Activated naive CD8-positive, alpha-beta T cell (primary cell): Measurements from ENCODE around the gene OSER1.
A peak's percentile ranks its signal among the peaks of the same experiment; 100 is the strongest.
"Not testable (repeated sequence)": the region's sequence is repeated elsewhere in the genome, so short reads cannot be mapped to it uniquely, and the experiment has no call there.

Experiments used
- H3K27ac Mint-ChIP-seq: one replicate; pipeline ENCODE4 v1.8.0; 2021; ENCODE audit warnings: mixed read lengths
- H3K27me3 Mint-ChIP-seq: one replicate; pipeline ENCODE4 v1.8.0; 2021; ENCODE audit warnings: mixed read lengths
- H3K36me3 Mint-ChIP-seq: one replicate; pipeline ENCODE4 v1.8.0; 2021; ENCODE audit warnings: mixed read lengths
- H3K4me1 Mint-ChIP-seq: one replicate; pipeline ENCODE4 v1.8.0; 2021; ENCODE audit warnings: low read depth, mixed read lengths
- H3K4me3 Mint-ChIP-seq: one replicate; pipeline ENCODE4 v1.8.0; 2021; ENCODE audit warnings: mild to moderate bottlenecking, mixed read lengths
- H3K9me3 Mint-ChIP-seq: one replicate; pipeline ENCODE4 v1.8.0; 2021; ENCODE audit warnings: low read depth, mixed read lengths

The OSER1 gene

GRCh38 chr20:44210406-44211176 lies at the start of gene OSER1:
Gene OSER1, minus strand, starts transcription at chr20:44210771. Its CDS starts 3,814 bp downstream, at chr20:44206957.
- peaks cover 64% of the 10 kb centered on the region for H3K4me1 Mint-ChIP-seq
- H3K27ac Mint-ChIP-seq: peak within 1 kb of the TSS; percentile 98
- H3K27me3 Mint-ChIP-seq: no peaks in the 10 kb centered on the region
- H3K4me3 Mint-ChIP-seq: peak within 1 kb of the TSS; percentile 97
- H3K9me3 Mint-ChIP-seq: no peaks in the 10 kb centered on the region
- H3K36me3 Mint-ChIP-seq: peaks cover 5% of the 10 kb centered on the region

- Mint-ChIP-seq H3K27ac (no peak overlapping the region), H3K4me1 (no peaks in the 10 kb centered on the region), H3K27me3 (peaks cover 2% of the 10 kb centered on the region), H3K36me3 (peaks cover 3% of the 10 kb centered on the region), H3K9me3 (no peaks in the 10 kb centered on the region), H3K4me3 (no peak overlapping the region)
Observed at GRCh38 chr20:44258226-44258890, 47.8 kb upstream of the OSER1 start.

DNA sequence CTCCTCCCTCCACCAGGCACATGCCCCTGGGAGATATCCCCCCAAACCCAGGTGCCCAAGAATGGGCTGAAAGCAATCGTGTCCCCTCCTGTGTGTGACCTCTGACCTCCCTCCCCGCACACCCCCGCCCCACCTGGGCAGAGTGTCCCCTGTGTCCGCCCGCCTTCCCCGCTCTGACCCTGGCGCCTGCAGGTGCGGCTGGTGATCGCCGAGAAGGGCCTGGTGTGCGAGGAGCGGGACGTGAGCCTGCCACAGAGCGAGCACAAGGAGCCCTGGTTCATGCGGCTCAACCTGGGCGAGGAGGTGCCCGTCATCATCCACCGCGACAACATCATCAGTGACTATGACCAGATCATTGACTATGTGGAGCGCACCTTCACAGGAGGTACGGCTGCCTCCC lies 46.4 kb upstream of the OSER1 start:
- Mint-ChIP-seq H3K27ac (no peak overlapping the region), H3K4me3 (no peak overlapping the region), H3K36me3 (peaks cover 3% of the 10 kb centered on the region), H3K9me3 (no peaks in the 10 kb centered on the region), H3K4me1 (no peaks in the 10 kb centered on the region), H3K27me3 (peaks cover 2% of the 10 kb centered on the region)

DNA sequence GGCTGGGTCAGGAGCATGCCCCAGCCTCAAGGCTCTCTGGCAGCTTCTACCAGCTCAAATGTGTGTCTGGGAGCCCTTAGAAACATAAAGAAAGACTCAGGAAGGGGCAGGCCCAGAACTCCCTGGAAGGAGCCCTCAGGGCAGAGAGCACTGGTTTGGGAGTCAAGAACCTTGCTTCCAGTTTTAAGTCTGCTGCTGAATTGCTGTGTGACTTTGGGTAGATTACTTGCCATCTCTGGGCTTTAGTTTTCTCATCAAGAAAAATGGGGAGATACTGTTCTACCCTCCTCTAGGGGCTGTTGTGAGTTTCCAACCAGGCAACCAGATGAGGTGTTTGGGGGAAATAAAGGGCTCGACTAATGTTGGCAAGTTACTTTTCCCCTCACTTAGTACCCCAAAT lies 45.4 kb upstream of the OSER1 start:
- Mint-ChIP-seq H3K4me3 (no peak overlapping the region), H3K27ac (no peak overlapping the region)

DNA sequence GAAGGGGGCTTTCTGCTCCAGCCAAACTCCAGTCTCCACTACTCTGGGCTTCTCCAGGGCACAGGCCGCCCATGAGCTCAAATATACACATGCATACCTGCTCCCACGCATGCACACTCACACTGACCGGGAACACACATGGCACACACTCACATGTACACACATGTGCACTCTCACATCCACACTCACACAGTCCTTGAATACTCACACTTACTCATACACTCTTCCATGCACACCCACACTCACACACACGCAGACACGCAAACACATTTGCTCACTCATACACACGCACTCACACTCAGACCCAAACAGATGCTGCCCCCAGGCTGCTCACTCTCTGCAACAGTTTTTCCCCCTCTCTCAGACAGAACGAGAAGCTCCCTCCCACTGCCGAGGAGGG lies 43.5 kb upstream of the OSER1 start:
- Mint-ChIP-seq H3K27ac (no peak overlapping the region), H3K9me3 (no peaks in the 10 kb centered on the region), H3K4me1 (no peaks in the 10 kb centered on the region), H3K27me3 (peaks cover 4% of the 10 kb centered on the region), H3K4me3 (no peak overlapping the region), H3K36me3 (peaks cover 3% of the 10 kb centered on the region)

More for the DNA sequence above, 45.4 kb upstream of the OSER1 start:
- peaks cover 2% of the 10 kb centered on the region for H3K27me3 Mint-ChIP-seq
- peaks cover 3% of the 10 kb centered on the region for H3K36me3 Mint-ChIP-seq
- H3K9me3 Mint-ChIP-seq: no peaks in the 10 kb centered on the region
- H3K4me1 Mint-ChIP-seq: no peaks in the 10 kb centered on the region

DNA sequence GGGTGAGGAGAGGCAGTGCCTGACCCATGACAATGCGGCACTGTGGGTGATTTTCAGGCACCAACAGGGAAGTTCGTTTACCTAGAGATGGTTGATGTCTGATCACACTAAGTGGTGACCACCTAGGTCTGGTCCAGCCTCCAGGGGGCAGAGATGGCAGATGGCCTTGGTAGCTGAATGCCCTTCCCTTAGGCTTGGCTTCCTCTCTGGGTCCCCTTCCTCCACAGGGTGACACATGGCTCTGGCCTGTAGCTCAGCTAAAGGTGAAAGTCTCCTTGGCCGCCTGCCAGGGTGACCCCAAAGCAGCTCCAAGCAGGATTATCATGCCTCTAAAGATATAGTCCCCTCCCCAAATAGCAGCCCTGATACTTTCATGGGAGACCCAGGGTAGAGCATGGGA lies 43.0 kb upstream of the OSER1 start:
- no peaks in the 10 kb centered on the region for H3K9me3 Mint-ChIP-seq
- H3K27me3 Mint-ChIP-seq: peaks cover 4% of the 10 kb centered on the region
- no peak overlapping the region for H3K4me3 Mint-ChIP-seq
- no peak overlapping the region for H3K27ac Mint-ChIP-seq
- H3K36me3 Mint-ChIP-seq: peaks cover 3% of the 10 kb centered on the region
- H3K4me1 Mint-ChIP-seq: no peaks in the 10 kb centered on the region

DNA sequence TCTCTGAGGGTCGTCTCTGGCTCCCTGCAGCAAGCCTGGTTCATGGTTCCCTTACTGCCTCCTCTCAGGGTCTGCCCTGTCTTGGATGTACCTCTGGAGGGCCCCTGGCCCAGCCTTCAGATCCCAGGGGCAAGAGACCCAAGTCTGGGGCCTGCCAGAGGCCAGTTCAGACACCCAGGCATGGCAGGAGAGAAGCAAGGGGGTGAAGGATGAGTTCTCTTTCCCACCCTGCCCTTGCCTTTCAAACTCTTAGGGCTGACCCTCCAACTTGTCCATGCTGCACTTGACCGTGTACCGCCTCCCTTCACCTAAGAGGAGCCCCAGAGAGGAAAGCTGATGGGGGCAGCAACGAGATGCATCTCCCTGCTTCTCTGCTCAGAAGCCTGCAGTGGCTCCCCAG lies 40.7 kb upstream of the OSER1 start:
- no peaks in the 10 kb centered on the region for H3K9me3 Mint-ChIP-seq
- H3K4me3 Mint-ChIP-seq: no peak overlapping the region
- H3K27me3 Mint-ChIP-seq: peaks cover 7% of the 10 kb centered on the region
- no peak overlapping the region for H3K27ac Mint-ChIP-seq
- H3K36me3 Mint-ChIP-seq: peaks cover 3% of the 10 kb centered on the region
- peaks cover 9% of the 10 kb centered on the region for H3K4me1 Mint-ChIP-seq

GRCh38 chr20:44248410-44248759 lies 37.8 kb upstream of the OSER1 start:
- Mint-ChIP-seq H3K9me3 (no peaks in the 10 kb centered on the region), H3K27me3 (peaks cover 6% of the 10 kb centered on the region), H3K36me3 (peaks cover 3% of the 10 kb centered on the region), H3K4me3 (no peak overlapping the region), H3K27ac (no peak overlapping the region), H3K4me1 (peaks cover 9% of the 10 kb centered on the region)

DNA sequence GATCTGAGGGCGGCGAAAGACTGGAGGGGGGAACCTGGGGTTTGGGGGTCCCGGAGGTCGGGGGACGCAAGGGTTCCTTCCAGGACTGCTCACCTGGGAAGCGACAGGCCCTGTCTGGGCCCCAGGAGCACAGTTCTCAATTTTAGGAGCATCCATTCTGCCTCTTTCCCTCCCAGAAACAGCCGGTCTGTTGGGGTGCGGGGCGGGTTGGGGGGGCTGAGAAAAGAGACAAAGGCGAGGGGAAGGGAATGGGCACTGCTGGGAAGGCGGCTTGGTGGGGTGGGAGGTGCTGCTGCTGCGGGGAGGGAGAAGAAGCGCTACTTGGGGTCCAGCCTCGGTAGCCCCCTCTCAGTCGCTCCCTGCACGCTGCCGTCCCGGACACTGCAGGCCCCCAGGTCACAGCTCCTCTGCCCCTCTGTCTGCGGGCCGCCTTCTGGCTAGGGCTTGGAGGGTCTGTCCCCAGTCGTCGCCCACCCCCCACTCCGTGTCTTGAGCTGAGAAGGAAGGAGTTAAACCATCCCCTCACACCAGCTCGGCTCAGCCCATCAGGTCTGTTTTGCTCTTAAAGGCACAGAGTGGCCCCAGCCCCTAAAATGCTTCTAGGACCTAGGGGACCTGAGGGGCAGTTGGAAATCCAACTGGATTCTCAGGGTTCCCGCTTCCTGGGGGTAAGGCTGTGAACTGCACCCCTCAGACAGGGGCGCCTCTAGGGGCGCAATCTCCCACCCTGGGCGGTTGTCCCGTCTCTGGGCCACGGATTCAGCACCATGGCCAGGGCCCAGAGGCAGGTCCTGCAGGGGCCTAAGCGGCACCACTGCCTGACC lies 37.2 kb upstream of the OSER1 start:
- Mint-ChIP-seq H3K27ac (no peak overlapping the region), H3K4me3 (peak overlapping the region; percentile 40), H3K9me3 (no peaks in the 10 kb centered on the region), H3K36me3 (peaks cover 3% of the 10 kb centered on the region), H3K27me3 (peaks cover 6% of the 10 kb centered on the region), H3K4me1 (peaks cover 9% of the 10 kb centered on the region)

DNA sequence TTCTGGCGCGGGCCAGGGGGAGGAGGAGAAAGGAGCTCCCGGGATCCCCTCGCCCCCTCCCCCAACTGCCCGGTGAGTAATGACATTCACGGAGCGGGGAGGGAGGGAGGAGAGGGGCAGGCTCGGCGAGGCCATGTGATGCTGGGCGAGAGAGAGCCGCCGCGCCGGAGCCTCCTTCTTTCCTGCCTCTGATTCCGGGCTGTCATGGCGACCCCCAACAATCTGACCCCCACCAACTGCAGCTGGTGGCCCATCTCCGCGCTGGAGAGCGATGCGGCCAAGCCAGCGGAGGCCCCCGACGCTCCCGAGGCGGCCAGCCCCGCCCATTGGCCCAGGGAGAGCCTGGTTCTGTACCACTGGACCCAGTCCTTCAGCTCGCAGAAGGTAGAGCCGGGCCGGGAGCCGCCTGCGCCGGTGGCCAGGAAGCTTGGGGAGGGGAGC lies 36.6 kb upstream of the OSER1 start, which contains the start of gene GDAP1L1:
Gene GDAP1L1 (plus strand): TSS at position 178 of the 441 bp plus-strand sequence. CDS start 27 bp downstream, at position 205.
- H3K9me3 Mint-ChIP-seq: no peaks in the 10 kb centered on the region
- H3K4me1 Mint-ChIP-seq: peaks cover 9% of the 10 kb centered on the region
- peaks cover 3% of the 10 kb centered on the region for H3K36me3 Mint-ChIP-seq
- peak within 1 kb of the TSS; percentile 64 for H3K4me3 Mint-ChIP-seq
- no peak within 1 kb of the TSS for H3K27ac Mint-ChIP-seq
- H3K27me3 Mint-ChIP-seq: peaks cover 6% of the 10 kb centered on the region

DNA sequence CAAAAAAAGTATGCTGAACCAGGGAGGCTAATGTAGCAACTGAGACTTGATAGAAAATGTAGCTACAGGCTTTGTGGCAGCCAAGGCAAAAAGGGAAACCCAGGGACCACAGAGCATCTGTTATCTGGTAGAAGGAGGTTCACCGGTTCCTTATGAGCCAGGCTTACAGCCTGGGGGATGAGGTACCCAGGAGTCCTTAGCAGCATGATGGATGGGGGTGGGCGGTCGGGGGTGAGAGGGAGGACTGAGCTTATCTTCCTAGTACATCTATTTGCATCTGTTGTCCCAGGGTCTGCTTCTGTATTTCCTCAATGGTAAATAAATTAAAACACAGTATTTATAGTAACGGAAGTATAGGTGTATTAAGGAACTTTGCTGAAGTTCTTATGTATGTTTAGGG lies 35.4 kb upstream of the OSER1 start:
- Mint-ChIP-seq H3K36me3 (peaks cover 3% of the 10 kb centered on the region), H3K9me3 (no peaks in the 10 kb centered on the region), H3K27me3 (peaks cover 6% of the 10 kb centered on the region)

DNA sequence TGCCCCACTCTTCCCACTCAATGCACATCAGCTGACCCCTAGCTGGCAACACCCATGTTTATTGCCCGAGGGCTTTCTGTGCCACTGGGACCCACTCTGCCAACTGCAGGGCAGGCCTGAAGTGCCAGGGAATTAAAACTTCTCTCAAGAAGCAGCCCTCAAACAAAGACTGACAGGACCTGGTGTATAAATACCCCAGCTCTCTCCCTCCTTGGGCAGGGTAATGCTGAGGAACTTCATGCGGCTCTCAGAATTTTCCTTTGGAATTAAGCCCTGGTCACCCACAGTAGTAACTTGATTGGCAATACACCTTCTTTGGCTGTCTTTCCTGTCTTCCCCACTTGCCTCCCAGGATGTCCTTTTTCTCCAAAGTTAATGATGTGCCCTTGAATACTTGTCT lies 31.2 kb upstream of the OSER1 start:
- no peak overlapping the region for H3K27ac Mint-ChIP-seq
- peaks cover 2% of the 10 kb centered on the region for H3K4me1 Mint-ChIP-seq
- peaks cover 2% of the 10 kb centered on the region for H3K27me3 Mint-ChIP-seq
- no peaks in the 10 kb centered on the region for H3K9me3 Mint-ChIP-seq
- H3K4me3 Mint-ChIP-seq: no peak overlapping the region
- H3K36me3 Mint-ChIP-seq: peaks cover 5% of the 10 kb centered on the region

More for the DNA sequence above, 35.4 kb upstream of the OSER1 start:
- H3K27ac Mint-ChIP-seq: no peak overlapping the region
- H3K4me3 Mint-ChIP-seq: no peak overlapping the region
- H3K4me1 Mint-ChIP-seq: peaks cover 9% of the 10 kb centered on the region

GRCh38 chr20:44236840-44237239 lies 26.3 kb upstream of the OSER1 start:
- not testable (repeated sequence) for H3K27ac Mint-ChIP-seq, H3K27me3 Mint-ChIP-seq, H3K4me3 Mint-ChIP-seq

GRCh38 chr20:44235702-44236101 lies 25.1 kb upstream of the OSER1 start:
- H3K27ac Mint-ChIP-seq: no peak overlapping the region
- H3K9me3 Mint-ChIP-seq: no peaks in the 10 kb centered on the region
- no peak overlapping the region for H3K4me3 Mint-ChIP-seq
- H3K36me3 Mint-ChIP-seq: peaks cover 2% of the 10 kb centered on the region
- no peaks in the 10 kb centered on the region for H3K27me3 Mint-ChIP-seq
- H3K4me1 Mint-ChIP-seq: no peaks in the 10 kb centered on the region

More at GRCh38 chr20:44236840-44237239, 26.3 kb upstream of the OSER1 start:
- H3K9me3 Mint-ChIP-seq, H3K4me1 Mint-ChIP-seq, H3K36me3 Mint-ChIP-seq: not testable (repeated sequence)
